SK-N-SH (cell line): ENCODE measurements around the gene CD22.

Source experiments
- EP300 ChIP-seq, 2 experiments: IDR thresholded peaks; 2 replicates each; pipeline versions ENCODE4 v1.4.0 to v1.6.1; 2012; ENCODE audit warnings: borderline replicate concordance in 1 of 2, low read depth in 1 of 2, low read length in 1 of 2
- EZH2phosphoT487 ChIP-seq: fragments of 200-600 bp; sonication (generic); IDR thresholded peaks from 2 replicates; pipeline ENCODE4 v1.6.1; 2017; ENCODE audit warnings: low read depth, mixed run types, mild to moderate bottlenecking, antibody characterized with exemption, moderate library complexity, borderline replicate concordance
- IRF3 ChIP-seq: fragments of 150-350 bp; IDR thresholded peaks from 2 replicates; pipeline ENCODE4 v1.6.1; 2016; ENCODE audit warnings: mild to moderate bottlenecking, low read depth, low read length
- NRF1 ChIP-seq: IDR thresholded peaks from 2 replicates; pipeline ENCODE4 v1.6.1; 2012; ENCODE audit warnings: low read depth, mild to moderate bottlenecking, low read length
- TF ChIP-seq, protein P1 (sequence below): IDR thresholded peaks from 2 replicates; pipeline ENCODE4 v1.6.1; 2012; ENCODE audit warnings: mild to moderate bottlenecking, low read depth, low read length, moderate library complexity

DNA sequence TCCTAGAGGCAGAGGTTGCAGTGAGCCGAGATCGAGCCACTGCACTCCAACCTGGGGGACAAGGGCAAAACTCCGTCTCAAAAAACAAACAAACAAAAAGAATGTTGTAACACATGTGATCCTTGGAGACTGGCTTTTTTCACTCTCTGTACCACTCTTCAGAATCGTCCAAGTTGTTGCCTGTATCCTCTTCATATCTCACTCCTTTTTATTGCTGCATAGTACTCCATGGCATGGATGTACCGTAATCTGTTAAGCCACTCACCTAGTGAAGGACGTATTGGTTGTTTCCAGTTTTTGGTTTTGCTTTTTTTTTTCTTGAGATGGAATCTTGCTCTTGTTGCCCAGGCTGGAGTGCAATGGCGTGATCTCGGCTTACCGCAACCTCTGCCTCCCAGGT lies 7.0 kb upstream of the CD22 start:
- TF ChIP-seq, protein P1, sequence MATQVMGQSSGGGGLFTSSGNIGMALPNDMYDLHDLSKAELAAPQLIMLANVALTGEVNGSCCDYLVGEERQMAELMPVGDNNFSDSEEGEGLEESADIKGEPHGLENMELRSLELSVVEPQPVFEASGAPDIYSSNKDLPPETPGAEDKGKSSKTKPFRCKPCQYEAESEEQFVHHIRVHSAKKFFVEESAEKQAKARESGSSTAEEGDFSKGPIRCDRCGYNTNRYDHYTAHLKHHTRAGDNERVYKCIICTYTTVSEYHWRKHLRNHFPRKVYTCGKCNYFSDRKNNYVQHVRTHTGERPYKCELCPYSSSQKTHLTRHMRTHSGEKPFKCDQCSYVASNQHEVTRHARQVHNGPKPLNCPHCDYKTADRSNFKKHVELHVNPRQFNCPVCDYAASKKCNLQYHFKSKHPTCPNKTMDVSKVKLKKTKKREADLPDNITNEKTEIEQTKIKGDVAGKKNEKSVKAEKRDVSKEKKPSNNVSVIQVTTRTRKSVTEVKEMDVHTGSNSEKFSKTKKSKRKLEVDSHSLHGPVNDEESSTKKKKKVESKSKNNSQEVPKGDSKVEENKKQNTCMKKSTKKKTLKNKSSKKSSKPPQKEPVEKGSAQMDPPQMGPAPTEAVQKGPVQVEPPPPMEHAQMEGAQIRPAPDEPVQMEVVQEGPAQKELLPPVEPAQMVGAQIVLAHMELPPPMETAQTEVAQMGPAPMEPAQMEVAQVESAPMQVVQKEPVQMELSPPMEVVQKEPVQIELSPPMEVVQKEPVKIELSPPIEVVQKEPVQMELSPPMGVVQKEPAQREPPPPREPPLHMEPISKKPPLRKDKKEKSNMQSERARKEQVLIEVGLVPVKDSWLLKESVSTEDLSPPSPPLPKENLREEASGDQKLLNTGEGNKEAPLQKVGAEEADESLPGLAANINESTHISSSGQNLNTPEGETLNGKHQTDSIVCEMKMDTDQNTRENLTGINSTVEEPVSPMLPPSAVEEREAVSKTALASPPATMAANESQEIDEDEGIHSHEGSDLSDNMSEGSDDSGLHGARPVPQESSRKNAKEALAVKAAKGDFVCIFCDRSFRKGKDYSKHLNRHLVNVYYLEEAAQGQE, result no peak
- TF ChIP-seq EP300 (IDR thresholded peaks at IDR 0.05; ENCODE audit: borderline replicate concordance in 1 of 2, low read depth in 1 of 2, low read length in 1 of 2) (no peak), NRF1 (no peak), IRF3 (no peak), EZH2phosphoT487 (no peak)
